Duodenal mucosa (tissue), 2 donors: ENCODE results near the gene WDFY3.

ENCODE experiments used
- H3K27ac ChIP-seq: one replicate; pipeline ENCODE4 v1.7.0; 2013; ENCODE audit warnings: low read depth, low read length
- H3K27me3 ChIP-seq, 2 donors: one replicate each; pipeline ENCODE4 v1.7.0; 2013; ENCODE audit warnings: low read length in 2 of 2, control low read depth in 1 of 2; ENCODE audit not compliant: insufficient read depth in 2 of 2, control insufficient read depth in 1 of 2
- H3K36me3 ChIP-seq, 2 donors: one replicate each; pipeline ENCODE4 v1.7.0; 2013; ENCODE audit warnings: low read length in 2 of 2, control low read depth in 1 of 2; ENCODE audit not compliant: insufficient read depth in 2 of 2, control insufficient read depth in 1 of 2
- H3K4me1 ChIP-seq, 2 donors: one replicate each; pipeline ENCODE4 v1.7.0; 2013; ENCODE audit warnings: low read length in 2 of 2, control low read depth in 1 of 2; ENCODE audit not compliant: insufficient read depth in 2 of 2, control insufficient read depth in 1 of 2
- H3K4me3 ChIP-seq, 2 donors: one replicate each; pipeline ENCODE4 v1.7.0; 2013; ENCODE audit warnings: low read length in 2 of 2, low read depth in 1 of 2
- H3K9ac ChIP-seq, 2 donors: one replicate each; pipeline ENCODE4 v1.7.0; 2013; ENCODE audit warnings: low read length in 2 of 2, low read depth in 1 of 2
- H3K9me3 ChIP-seq, 2 donors: one replicate each; pipeline ENCODE4 v1.7.0; 2013; ENCODE audit warnings: low read length in 2 of 2, control low read depth in 1 of 2; ENCODE audit not compliant: control insufficient read depth in 1 of 2

Gene WDFY3

DNA sequence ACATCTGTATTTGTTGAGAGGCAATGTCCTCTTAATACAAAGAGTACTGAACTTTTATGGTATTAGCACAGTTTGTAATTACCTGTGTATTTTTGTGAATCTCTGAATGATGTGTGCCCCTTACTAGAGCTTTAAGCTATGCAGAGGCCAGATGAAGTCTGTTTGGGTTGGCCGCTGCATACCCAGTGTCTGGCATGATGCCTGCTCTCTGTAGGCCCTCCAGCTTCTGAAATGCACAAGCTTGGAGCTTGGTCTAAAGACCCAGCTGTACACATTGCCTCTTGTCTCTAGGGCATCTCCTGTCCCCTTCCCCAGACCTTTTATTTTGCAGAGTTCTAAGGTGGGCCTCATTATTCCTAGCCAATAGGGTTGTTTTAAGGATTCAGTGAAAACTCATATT, 315.0 kb downstream of the WDFY3 start:
- Histone ChIP-seq H3K4me3 (no peak overlapping the region), H3K27ac (no peak overlapping the region), H3K27me3 (no peaks in the 10 kb centered on the region), H3K36me3 (peaks cover 5 to 27% of the 10 kb centered on the region in 2 donors), H3K9ac (no peak overlapping the region), H3K4me1 (peaks cover 0 to 4% of the 10 kb centered on the region in 2 donors), H3K9me3 (no peaks in the 10 kb centered on the region)

DNA sequence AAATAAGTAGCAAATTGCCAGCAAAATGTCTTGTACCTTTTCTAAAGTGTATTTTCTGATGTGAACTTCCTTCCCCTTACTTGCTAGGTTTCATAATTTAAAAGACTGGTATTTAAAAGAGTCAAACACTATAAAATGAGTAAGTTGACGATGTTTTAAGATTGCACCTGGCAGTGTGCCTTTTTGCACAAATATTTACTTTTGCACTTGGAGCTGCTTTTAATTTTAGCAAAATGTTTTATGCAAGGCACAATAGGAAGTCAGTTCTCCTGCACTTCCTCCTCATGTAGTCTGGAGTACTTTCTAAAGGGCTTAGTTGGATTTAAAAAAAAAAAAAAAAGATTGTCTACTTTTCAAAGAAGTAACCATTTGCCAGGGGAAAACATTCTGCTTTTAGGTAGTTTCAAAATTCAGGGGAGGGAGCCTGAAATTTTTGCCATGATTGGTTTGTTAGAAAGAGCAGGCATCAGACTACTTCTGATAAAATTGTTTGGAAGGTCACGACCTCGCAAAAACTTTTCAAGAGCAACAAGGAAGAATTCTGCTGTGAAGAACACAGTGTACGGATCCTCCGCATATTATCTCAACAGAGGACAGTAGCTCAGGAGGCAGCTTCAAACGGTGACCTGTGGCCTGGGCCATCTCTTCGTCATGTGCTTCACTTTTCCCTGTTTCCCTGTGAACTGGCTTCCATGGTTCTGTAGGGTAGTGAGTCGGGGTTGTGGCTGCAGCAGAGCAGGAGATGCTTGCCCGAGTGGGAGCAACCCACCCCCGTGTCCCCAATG, 317.4 kb downstream of the WDFY3 start:
- H3K4me1 ChIP-seq: peaks cover 0 to 4% of the 10 kb centered on the region in 2 donors
- no peaks in the 10 kb centered on the region for H3K27me3 ChIP-seq
- H3K27ac ChIP-seq: no peak overlapping the region
- no peak overlapping the region for H3K9ac ChIP-seq
- no peak overlapping the region for H3K4me3 ChIP-seq
- H3K9me3 ChIP-seq: no peaks in the 10 kb centered on the region
- H3K36me3 ChIP-seq: peaks cover 5 to 29% of the 10 kb centered on the region in 2 donors

DNA sequence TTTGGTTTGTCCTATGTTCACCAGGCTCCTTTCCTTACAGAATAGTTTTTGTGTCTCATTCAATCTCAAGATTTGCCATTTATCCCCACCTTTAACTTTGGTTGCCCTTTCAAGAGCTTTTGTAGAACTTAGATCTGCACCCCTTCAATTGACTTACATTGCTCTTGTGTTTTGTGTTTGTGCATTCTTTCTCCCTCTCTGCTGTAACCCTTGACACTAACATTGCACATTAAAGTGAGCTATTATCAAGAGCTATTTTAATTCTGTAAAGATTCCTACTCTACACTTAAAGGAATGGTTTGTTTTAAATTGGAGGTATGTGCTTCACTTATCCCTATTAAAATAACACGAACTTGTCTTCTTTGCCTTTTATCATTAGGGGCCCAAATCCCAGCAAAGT, 318.3 kb downstream of the WDFY3 start:
- no peak overlapping the region for H3K9ac ChIP-seq

DNA sequence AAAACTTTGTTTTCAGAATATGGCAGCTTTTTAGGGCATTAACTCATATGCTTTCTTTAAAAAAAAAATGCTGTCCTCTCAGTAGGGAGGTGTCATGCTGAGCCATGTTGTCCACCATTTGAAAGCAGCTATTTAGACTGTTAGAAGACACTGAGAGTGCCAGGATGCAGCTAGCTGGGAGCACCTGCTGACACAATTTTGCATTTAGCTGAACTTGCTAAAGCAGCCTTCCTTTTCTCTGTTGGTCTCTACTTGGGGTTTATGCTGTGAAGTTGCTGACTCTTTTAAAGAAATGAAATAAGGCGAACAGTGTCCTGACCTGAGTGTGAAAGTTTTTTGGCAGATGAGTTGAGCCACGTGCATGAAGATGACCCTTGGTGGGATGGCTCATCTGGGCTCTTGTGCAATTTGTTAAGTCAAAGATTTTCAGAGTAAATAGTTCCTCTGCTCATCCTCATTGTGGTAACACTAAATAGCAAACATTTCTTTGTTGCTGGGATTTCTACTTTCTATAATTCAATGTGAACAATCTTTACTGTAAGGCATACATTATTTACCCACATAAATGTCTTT, 319.1 kb downstream of the WDFY3 start:
- no peaks in the 10 kb centered on the region for H3K27me3 ChIP-seq
- H3K4me3 ChIP-seq: no peak overlapping the region
- H3K9me3 ChIP-seq: no peaks in the 10 kb centered on the region
- peaks cover 0 to 4% of the 10 kb centered on the region in 2 donors for H3K4me1 ChIP-seq
- no peak overlapping the region for H3K27ac ChIP-seq
- no peak overlapping the region for H3K9ac ChIP-seq
- peaks cover 5 to 38% of the 10 kb centered on the region in 2 donors for H3K36me3 ChIP-seq

More for the DNA sequence above, 318.3 kb downstream of the WDFY3 start:
- Histone ChIP-seq H3K4me1 (peaks cover 0 to 4% of the 10 kb centered on the region in 2 donors), H3K27ac (no peak overlapping the region), H3K27me3 (no peaks in the 10 kb centered on the region), H3K9me3 (no peaks in the 10 kb centered on the region), H3K36me3 (peaks cover 5 to 37% of the 10 kb centered on the region in 2 donors), H3K4me3 (no peak overlapping the region)

DNA sequence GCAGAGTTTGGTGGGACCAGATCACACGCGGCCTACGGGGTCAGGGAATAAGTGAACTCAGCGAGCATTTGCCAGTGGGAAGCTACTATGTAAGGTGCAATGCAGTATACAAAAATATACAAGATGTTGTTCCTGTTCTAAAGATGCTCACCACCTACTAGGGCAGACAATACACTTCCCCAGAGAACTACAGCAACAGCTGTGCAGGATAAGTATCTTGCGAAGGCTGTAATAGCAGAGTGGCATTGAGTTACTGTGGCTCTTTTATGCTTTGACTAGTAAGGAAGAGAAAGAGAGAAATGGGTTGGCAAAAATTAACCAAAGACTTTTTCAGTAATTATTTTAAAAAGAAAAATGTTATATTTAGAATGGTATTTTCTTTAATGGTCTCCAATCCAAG, 322.4 kb downstream of the WDFY3 start:
- Histone ChIP-seq H3K36me3 (peaks cover 0 to 23% of the 10 kb centered on the region in 2 donors), H3K9me3 (no peaks in the 10 kb centered on the region), H3K9ac (no peak overlapping the region), H3K27ac (no peak overlapping the region), H3K4me3 (no peak overlapping the region), H3K27me3 (no peaks in the 10 kb centered on the region), H3K4me1 (peaks cover 0 to 4% of the 10 kb centered on the region in 2 donors)

DNA sequence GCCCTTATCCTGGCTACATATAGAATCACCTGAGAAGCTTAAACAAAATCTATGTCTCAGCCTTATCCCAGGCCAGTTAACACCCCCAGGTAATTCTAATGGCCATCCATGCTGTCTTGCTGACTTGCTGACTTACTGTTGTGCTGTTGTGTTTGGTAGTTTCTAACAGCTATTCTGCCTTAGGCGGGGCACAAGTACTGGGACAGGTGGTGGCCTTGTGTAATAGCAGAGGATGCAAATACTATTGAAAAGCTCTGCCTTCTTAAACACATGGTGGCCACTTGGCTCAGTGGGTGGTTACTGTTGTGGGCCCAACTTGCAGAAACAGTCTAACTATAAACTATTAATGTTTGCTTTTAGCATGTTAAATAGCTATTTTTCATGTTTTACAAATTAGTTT, 327.3 kb downstream of the WDFY3 start:
- Histone ChIP-seq H3K27me3 (no peaks in the 10 kb centered on the region), H3K9me3 (no peaks in the 10 kb centered on the region), H3K36me3 (peaks cover 7 to 18% of the 10 kb centered on the region in 2 donors), H3K4me3 (no peak overlapping the region), H3K4me1 (no peaks in the 10 kb centered on the region), H3K27ac (no peak overlapping the region), H3K9ac (no peak overlapping the region)

DNA sequence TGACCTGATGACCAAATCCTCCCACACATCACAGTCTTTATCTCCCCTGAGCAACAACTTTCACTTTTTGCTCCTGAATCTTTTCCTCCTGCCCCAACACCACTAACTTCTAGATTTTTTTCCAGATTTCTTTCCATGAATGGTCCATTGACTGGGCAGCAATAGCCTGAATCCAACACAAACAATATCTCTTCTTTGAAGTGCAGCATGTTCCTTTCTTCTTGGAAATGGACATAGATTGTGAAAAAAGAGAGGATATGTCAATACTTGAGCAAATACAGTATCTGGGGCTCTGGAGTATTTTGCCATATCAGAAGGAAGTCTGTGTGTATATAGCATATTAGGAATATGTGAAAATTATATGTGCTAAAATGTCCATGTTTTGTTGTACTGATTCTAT, 328.4 kb downstream of the WDFY3 start:
- no peaks in the 10 kb centered on the region for H3K27me3 ChIP-seq
- H3K9me3 ChIP-seq: no peaks in the 10 kb centered on the region
- no peak overlapping the region for H3K9ac ChIP-seq
- no peak overlapping the region for H3K27ac ChIP-seq
- no peaks in the 10 kb centered on the region for H3K4me1 ChIP-seq
- H3K4me3 ChIP-seq: no peak overlapping the region
- H3K36me3 ChIP-seq: peaks cover 7 to 8% of the 10 kb centered on the region in 2 donors

DNA sequence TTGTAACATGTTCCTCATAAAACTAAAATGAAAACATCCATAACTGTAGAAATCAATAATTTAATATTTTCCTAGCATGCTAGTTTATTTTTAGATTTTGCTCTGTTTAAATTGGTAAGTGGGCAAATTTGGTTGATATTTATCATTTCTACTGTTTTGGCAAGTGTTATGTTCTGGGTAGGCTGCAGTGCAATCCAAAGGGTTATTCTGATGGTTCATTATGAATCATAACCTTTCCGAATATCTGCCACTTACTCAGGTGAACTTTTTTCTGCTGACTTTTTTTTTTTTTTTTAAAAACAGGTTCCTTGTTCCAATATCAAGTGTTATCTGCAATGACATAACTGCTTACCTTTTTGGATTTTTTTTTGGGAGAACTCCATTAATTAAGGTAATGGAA, 331.5 kb downstream of the WDFY3 start:
- Histone ChIP-seq H3K27me3 (no peaks in the 10 kb centered on the region), H3K27ac (no peak overlapping the region), H3K4me3 (no peak overlapping the region), H3K4me1 (peaks cover 0 to under 1% of the 10 kb centered on the region in 2 donors), H3K36me3 (peaks cover 0 to 7% of the 10 kb centered on the region in 2 donors), H3K9me3 (no peaks in the 10 kb centered on the region), H3K9ac (no peak overlapping the region)

DNA sequence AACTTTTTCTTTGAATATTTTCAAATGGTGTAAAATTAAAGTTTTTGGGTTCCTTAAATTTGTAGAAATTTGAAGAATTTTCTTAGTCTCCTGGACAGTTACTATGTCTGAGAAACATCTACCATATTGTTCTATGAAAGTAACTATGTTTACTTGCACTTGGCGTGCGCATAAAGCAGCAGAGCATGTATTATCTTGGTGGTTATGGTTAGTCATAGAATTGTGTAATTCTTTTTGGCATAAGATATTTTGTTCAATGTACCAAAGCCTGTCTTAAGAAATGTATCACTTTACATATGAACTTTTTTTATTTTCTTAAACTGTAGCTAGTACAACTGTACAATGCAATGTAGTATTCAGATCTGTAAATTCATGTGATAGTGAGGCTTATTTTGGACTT, 334.4 kb downstream of the WDFY3 start:
- Histone ChIP-seq H3K4me3 (no peak overlapping the region), H3K27ac (no peak overlapping the region), H3K27me3 (no peaks in the 10 kb centered on the region), H3K9me3 (no peaks in the 10 kb centered on the region), H3K36me3 (no peaks in the 10 kb centered on the region), H3K4me1 (peaks cover 0 to 3% of the 10 kb centered on the region in 2 donors), H3K9ac (no peak overlapping the region)

DNA sequence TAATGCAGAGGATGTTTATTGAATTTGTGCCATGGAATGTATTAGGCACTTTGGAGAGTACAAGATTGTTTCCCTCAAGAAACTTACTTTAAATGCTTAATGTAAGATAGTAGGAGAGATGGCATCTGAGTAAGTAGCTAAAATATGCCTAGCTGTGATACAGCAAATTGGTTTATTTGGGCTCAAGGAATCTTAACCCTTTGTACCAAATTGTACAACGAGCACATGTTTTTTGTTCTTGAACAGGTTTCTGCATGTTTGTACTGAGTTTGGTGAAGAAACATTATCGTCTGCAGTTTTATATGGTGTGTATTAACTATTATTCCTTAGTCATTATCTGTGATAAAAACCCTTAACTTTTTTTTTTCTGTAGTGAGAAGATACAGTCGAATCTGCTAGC, 334.9 kb downstream of the WDFY3 start:
- H3K9ac ChIP-seq: no peak overlapping the region
- H3K9me3 ChIP-seq: no peaks in the 10 kb centered on the region
- H3K36me3 ChIP-seq: no peaks in the 10 kb centered on the region
- no peak overlapping the region for H3K4me3 ChIP-seq
- peaks cover 0 to 3% of the 10 kb centered on the region in 2 donors for H3K4me1 ChIP-seq
- H3K27ac ChIP-seq: no peak overlapping the region
- no peaks in the 10 kb centered on the region for H3K27me3 ChIP-seq
